PFSK-1 (cell line): ENCODE results near the gene SPRTN.

Experiments used
- FOXP2 ChIP-seq: optimal IDR thresholded peaks from 2 replicates; pipeline ENCODE3; 2011; ENCODE audit warnings: borderline replicate concordance, control low read depth, inconsistent platforms; ENCODE audit not compliant: insufficient read depth; ENCODE audit errors: extremely low read length, extremely low read depth
- POLR2AphosphoS5 ChIP-seq: IDR thresholded peaks from 2 replicates; pipeline ENCODE4 v1.6.1; 2012; ENCODE audit warnings: low read depth, mild to moderate bottlenecking, control low read depth, low read length, moderate library complexity
- SIN3A ChIP-seq: IDR thresholded peaks from 2 replicates; pipeline ENCODE4 v1.6.1; 2012; ENCODE audit warnings: mild to moderate bottlenecking, low read length, moderate library complexity, borderline replicate concordance; ENCODE audit not compliant: insufficient read depth
- TAF1 ChIP-seq: IDR thresholded peaks from 2 replicates; pipeline ENCODE4 v1.6.1; 2012; ENCODE audit warnings: low read length, control low read depth, borderline replicate concordance; ENCODE audit not compliant: insufficient read depth
- TF ChIP-seq, protein P1 (sequence below), 2 experiments: IDR thresholded peaks; 2 replicates each; pipeline versions ENCODE4 v1.6.1 to v1.8.0; 2011 to 2012; ENCODE audit warnings: low read depth in 2 of 2, low read length in 2 of 2, control low read depth in 1 of 2, inconsistent platforms in 1 of 2, mild to moderate bottlenecking in 1 of 2, moderate library complexity in 1 of 2; ENCODE audit not compliant: insufficient read depth in 1 of 2

SPRTN gene

DNA sequence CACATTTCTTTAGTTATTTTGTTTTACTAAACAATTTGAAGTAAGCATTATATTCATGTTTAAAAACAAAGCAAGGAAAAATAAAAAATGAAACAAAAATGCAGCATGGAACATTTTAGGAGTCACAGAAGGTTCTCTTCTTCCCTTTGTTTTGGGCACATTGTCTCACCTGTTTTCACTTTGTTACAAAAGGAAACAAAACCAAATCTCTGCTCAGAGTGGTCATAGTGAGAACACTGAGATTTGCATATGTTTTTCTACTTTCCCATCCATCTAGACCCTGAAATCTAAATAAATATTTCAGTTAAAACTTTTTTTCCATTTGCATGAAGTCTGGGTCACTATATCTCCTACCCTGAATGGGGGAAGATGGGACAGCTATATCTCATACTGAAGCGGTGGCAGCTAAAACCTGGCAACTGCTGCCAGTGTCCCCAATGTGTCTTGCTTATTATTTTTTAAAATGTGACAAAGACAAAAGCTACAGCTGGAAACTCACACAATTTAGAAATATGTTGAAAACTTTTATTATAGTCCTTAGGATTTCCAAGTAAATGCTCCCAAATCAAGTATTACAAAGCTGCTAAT lies 3.9 kb upstream of the SPRTN start:
- no peak for TF ChIP-seq SIN3A
- TF ChIP-seq POLR2AphosphoS5: no peak
- no peak for TF ChIP-seq FOXP2

DNA sequence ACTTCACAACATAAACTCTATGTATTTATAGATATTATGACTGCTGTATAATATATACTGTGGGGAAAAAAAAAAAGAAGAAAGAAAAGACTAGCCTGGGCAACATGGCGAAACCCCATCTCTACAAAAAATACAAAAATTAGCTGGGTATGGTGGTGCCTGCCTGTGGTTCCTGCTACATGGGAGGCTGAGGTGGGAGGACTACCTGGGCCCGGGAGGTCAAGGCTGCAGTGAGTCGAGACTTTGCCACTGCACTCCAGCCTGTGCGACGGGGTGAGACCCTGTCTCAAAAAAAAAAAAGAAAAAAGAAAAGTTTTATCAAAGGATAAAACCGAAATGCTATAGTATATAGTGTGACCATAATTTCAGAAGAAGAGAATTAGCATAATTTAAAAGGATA lies 3.1 kb upstream of the SPRTN start:
- TF ChIP-seq POLR2AphosphoS5: no peak
- no peak for TF ChIP-seq FOXP2
- TF ChIP-seq SIN3A: no peak
- TF ChIP-seq, protein P1, sequence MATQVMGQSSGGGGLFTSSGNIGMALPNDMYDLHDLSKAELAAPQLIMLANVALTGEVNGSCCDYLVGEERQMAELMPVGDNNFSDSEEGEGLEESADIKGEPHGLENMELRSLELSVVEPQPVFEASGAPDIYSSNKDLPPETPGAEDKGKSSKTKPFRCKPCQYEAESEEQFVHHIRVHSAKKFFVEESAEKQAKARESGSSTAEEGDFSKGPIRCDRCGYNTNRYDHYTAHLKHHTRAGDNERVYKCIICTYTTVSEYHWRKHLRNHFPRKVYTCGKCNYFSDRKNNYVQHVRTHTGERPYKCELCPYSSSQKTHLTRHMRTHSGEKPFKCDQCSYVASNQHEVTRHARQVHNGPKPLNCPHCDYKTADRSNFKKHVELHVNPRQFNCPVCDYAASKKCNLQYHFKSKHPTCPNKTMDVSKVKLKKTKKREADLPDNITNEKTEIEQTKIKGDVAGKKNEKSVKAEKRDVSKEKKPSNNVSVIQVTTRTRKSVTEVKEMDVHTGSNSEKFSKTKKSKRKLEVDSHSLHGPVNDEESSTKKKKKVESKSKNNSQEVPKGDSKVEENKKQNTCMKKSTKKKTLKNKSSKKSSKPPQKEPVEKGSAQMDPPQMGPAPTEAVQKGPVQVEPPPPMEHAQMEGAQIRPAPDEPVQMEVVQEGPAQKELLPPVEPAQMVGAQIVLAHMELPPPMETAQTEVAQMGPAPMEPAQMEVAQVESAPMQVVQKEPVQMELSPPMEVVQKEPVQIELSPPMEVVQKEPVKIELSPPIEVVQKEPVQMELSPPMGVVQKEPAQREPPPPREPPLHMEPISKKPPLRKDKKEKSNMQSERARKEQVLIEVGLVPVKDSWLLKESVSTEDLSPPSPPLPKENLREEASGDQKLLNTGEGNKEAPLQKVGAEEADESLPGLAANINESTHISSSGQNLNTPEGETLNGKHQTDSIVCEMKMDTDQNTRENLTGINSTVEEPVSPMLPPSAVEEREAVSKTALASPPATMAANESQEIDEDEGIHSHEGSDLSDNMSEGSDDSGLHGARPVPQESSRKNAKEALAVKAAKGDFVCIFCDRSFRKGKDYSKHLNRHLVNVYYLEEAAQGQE (IDR thresholded peaks at IDR 0.05; ENCODE audit: insufficient read depth in 1 of 2, low read depth in 2 of 2, low read length in 2 of 2): no peak
- TF ChIP-seq TAF1: no peak

DNA sequence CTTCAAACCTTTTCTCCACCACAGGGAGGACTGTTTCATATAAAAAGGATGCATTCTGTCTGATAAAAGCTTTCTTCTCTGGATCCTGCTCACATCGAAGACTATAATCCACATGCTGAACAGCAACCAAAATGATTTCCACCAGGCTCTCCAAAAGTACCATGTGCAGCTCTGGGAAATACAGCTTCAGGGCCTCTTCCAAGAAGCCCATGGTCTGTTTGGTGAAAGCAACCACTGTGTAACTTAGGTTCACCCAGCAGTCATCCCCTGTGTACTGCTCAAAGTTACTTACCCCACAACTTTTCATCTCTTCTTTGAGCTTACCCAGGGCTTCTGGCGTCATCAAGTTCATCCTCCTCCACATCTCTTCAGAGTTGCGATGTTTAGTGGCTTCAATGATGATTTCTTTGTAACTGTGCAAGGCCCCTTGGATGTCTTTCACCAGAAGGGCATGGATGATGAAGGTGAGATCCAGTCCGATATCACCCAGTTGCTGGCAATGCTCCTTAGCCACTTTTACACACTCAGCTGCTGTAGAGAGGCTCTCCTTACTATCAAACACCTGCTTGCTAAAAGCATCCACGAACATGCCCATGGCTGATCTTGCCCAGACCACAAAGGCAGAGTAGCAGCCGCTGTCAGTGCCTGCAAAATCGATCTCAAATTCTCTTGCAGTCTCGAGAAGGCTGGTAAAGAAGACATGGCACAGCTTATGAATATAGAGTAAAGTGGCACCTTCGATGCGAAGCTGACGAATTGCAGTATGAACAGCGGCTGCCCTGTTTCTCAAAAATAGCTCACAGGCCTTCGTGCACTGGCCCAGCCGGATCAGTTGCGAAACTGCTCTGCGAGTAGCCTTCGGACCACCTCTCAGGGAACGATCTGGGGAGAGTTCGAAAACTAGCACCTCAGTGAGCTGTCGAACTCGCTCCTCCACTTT lies 2.2 kb upstream of the SPRTN start:
- TF ChIP-seq SIN3A: no peak
- TF ChIP-seq, protein P1 (IDR thresholded peaks at IDR 0.05; ENCODE audit: insufficient read depth in 1 of 2, low read depth in 2 of 2, low read length in 2 of 2): no peak
- TF ChIP-seq TAF1: no peak
- TF ChIP-seq POLR2AphosphoS5: no peak
- TF ChIP-seq FOXP2: no peak

DNA sequence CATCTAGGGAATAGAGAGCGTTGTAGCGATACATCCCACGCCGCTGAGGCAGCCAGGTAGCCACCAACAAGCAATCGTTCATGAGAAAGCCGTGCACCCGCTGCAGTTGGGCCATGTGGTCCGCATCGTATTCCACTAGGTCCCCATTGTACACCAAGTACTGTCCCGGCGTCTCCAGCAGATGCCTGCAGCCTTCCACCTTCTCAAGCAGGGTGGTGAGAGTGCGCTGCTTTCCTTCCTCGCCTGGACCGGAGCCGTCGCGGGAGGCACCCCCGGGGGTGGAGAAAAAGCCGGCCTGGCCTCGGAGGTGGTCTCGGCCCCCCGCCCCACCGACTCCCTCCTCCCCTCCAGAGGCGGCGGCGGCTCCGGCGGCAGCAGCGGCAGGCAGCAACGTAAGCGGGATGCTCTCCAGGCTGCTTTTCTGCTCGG lies 1.0 kb upstream of the SPRTN start:
- TF ChIP-seq FOXP2: no peak
- TF ChIP-seq POLR2AphosphoS5: no peak
- no peak for TF ChIP-seq TAF1
- no peak for TF ChIP-seq SIN3A
- TF ChIP-seq, protein P1 (IDR thresholded peaks at IDR 0.05; ENCODE audit: insufficient read depth in 1 of 2, low read depth in 2 of 2, low read length in 2 of 2): no peak

DNA sequence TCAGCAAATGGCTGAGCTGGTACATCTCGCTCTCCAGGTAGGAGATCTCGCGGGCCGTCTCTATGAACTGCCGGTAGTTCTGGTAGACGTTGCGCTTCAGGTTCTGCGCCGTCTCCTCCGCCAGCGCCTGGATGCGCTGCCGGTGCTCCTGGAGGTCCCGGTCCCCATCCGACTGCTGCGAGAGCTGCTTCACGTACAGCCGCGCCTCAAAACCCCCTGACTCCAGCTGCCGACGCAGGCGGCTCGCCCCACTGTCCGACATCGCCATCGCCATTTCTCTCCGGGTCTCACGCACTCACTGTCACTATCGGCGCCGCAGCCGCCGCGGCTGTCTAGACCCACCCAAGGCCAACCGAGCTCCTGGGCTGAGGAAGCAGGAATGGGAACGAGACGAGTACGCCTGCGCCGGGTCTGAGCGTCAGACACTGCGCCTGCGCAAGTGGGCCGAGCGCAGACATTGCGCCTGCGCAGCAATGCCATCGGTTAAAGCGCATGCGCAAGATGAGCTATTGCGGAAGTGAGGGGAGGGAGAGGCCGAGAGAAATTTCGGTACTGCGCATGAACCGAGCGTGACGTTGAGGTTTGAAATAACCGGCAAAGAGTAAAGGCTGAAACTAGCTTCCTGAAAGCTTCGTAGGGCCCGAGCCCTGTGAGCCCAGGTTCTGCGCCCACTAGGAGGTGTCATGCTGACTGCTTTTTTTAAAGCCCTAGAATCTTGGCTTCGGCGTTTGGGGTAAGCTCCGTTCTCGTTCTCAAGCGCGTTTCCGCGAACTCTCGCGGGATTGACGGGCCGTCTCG lies 422 bp upstream of the SPRTN start, which contains the start of gene EXOC8:
Gene EXOC8, minus strand, starts transcription at position 381 of the 798 bp plus-strand sequence. Its CDS starts 107 bp downstream, at position 274.
- peak; percentile 34; the same call in 1 of the 2 replicates for TF ChIP-seq SIN3A
- peak; percentile 92; the same call in 1 of the 2 replicates for TF ChIP-seq TAF1
- TF ChIP-seq FOXP2: peak; percentile 16
- TF ChIP-seq, protein P1 (IDR thresholded peaks at IDR 0.05; ENCODE audit: insufficient read depth in 1 of 2, low read depth in 2 of 2, low read length in 2 of 2): peak in 1 of 2 experiments; percentile 57; a peak in 2 of 4 replicates
- TF ChIP-seq POLR2AphosphoS5: peak; percentile 86
